Keratinocyte (primary cell): Measurements from ENCODE around the gene C19orf25. TPM values are rescaled to one million over a fixed set of nuclear protein-coding genes. Genes with fewer than 3 reads are reported as not detected.

Source experiments
- DNase-seq: peaks from one replicate; pipeline ENCODE4 v3.0.0-alpha.2; 2011; ENCODE audit warnings: low read depth, missing footprints, low spot score
- FAIRE-seq: peaks from 2 replicates; lab custom pipeline; 2011; peaks lifted over from hg19 to GRCh38; lab: Jason Lieb, UNC
- H2AFZ ChIP-seq: 2 replicates; pipeline ENCODE4 v1.6.0; 2012; ENCODE audit warnings: low read length, control low read depth, inconsistent platforms; ENCODE audit not compliant: control insufficient read depth
- H3K27ac ChIP-seq: 2 replicates; pipeline ENCODE4 v1.5.1; 2011; ENCODE audit warnings: low read length; ENCODE audit not compliant: control insufficient read depth, insufficient read depth
- H3K27me3 ChIP-seq: 3 replicates; pipeline ENCODE4 v1.6.0; 2011; ENCODE audit warnings: low read length; ENCODE audit not compliant: control insufficient read depth, insufficient read depth; ENCODE audit errors: extremely low read depth
- H3K36me3 ChIP-seq, 2 experiments: 2 replicates in 1 of 2; 3 replicates in 1 of 2; pipeline ENCODE4 v1.5.1; 2011; ENCODE audit warnings: low read length in 2 of 2, mild to moderate bottlenecking in 1 of 2; ENCODE audit not compliant: control insufficient read depth in 2 of 2, insufficient read depth in 2 of 2; ENCODE audit errors: extremely low read depth in 1 of 2
- H3K4me1 ChIP-seq: 3 replicates; pipeline ENCODE4 v1.5.1; 2011; ENCODE audit warnings: low read length; ENCODE audit not compliant: control insufficient read depth, insufficient read depth; ENCODE audit errors: extremely low read depth
- H3K4me2 ChIP-seq: 3 replicates; pipeline ENCODE4 v1.6.0; 2011; ENCODE audit warnings: low read depth, low read length; ENCODE audit not compliant: control insufficient read depth, insufficient read depth; ENCODE audit errors: extremely low read depth
- H3K4me3 ChIP-seq, 3 experiments: fragments of 200-600 bp in 1 of 3; sonication (generic) in 1 of 3; 2 replicates in 2 of 3; 3 replicates in 1 of 3; pipeline ENCODE4 v1.5.1; 2011 to 2016; ENCODE audit warnings: low read length in 3 of 3, mild to moderate bottlenecking in 3 of 3, control low read depth in 2 of 3, inconsistent platforms in 1 of 3, low read depth in 1 of 3, mixed read lengths in 1 of 3, mixed run types in 1 of 3, moderate library complexity in 1 of 3; ENCODE audit not compliant: control insufficient read depth in 2 of 3, insufficient read depth in 2 of 3; ENCODE audit errors: extremely low read depth in 1 of 3
- H3K79me2 ChIP-seq: 2 replicates; pipeline ENCODE4 v1.6.0; 2012; ENCODE audit warnings: low read length; ENCODE audit not compliant: control insufficient read depth, insufficient read depth
- H3K9ac ChIP-seq: 3 replicates; pipeline ENCODE4 v1.6.0; 2011; ENCODE audit warnings: low read length; ENCODE audit not compliant: control insufficient read depth, insufficient read depth; ENCODE audit errors: extremely low read depth
- H3K9me1 ChIP-seq: 3 replicates; pipeline ENCODE4 v1.6.0; 2011; ENCODE audit warnings: low read length; ENCODE audit not compliant: control insufficient read depth, insufficient read depth; ENCODE audit errors: extremely low read depth
- H3K9me3 ChIP-seq: 2 replicates; pipeline ENCODE4 v1.5.1; 2012; ENCODE audit warnings: low read depth, low read length; ENCODE audit not compliant: control insufficient read depth
- H4K20me1 ChIP-seq: 3 replicates; pipeline ENCODE4 v1.6.0; 2011; ENCODE audit warnings: low read length; ENCODE audit not compliant: control insufficient read depth, insufficient read depth; ENCODE audit errors: extremely low read depth
- CTCF ChIP-seq, 3 experiments: IDR thresholded peaks in 1 of 3; conservative IDR thresholded peaks in 1 of 3; optimal IDR thresholded peaks in 1 of 3; 2 replicates in 2 of 3; 3 replicates in 1 of 3; pipeline versions ENCODE3 to v1.5.1; 2011; ENCODE audit warnings: low read length in 3 of 3, mild to moderate bottlenecking in 3 of 3, moderate library complexity in 2 of 3, control low read depth in 1 of 3, inconsistent platforms in 1 of 3; ENCODE audit not compliant: insufficient read depth in 2 of 3; ENCODE audit errors: extremely low read depth in 1 of 3
- EZH2 ChIP-seq: IDR thresholded peaks from one replicate; pipeline ENCODE4 v1.6.1; 2012; ENCODE audit warnings: inconsistent platforms, mild to moderate bottlenecking, low read length, moderate library complexity
- dilution Hi-C: fragments of 300-500 bp; cut with MboI; formaldehyde crosslinking; loops from one replicate; pipeline ENCODE4 v1.7.0; 2020; ENCODE audit warnings: low sequenced_read_pairs; ENCODE audit not compliant: extremely low pct_ligation_motif_present
- polyA plus RNA-seq, 5 experiments: library from polyadenylated mRNA; depleted of rRNA in 3 of 5; stranded (reverse) in 3 of 5; stranded (forward) in 1 of 5; unstranded in 1 of 5; fragments of >200 nt; gene quantifications; 1 replicate in 1 of 5; 2 replicates in 3 of 5; 3 replicates in 1 of 5; pipeline versions ENCODE4 v1.2.1 to v1.2.3, GENCODE V29; 2011 to 2012; ENCODE audit warnings: missing spikeins in 2 of 5, low read depth in 1 of 5, low replicate concordance in 1 of 5

The C19orf25 gene
- polyA plus RNA-seq, 1 donor (not counting 4 experiments of a cell fraction or from before 2014, with no cell fraction given), result 11.2 TPM

- H3K9me3 ChIP-seq, result no peaks in the 10 kb centered on the region
- TF ChIP-seq EZH2 (no peak), CTCF (optimal IDR thresholded peaks at IDR 0.05 in 1 of 3, IDR thresholded peaks at IDR 0.05 in 1 of 3, conservative IDR thresholded peaks at IDR 0.05 in 1 of 3; ENCODE audit: extremely low read depth in 1 of 3, insufficient read depth in 2 of 3, low read length in 3 of 3) (no peak)
- H3K4me2 ChIP-seq, result no peak overlapping the region
- H3K9me1 ChIP-seq, result no peaks in the 10 kb centered on the region
- H3K4me3 ChIP-seq, result no peak overlapping the region
- DNase-seq (no peak), FAIRE-seq (no peak)
- dilution Hi-C loops, result no loop called here
- H2AFZ ChIP-seq, result no peak overlapping the region
- no peak overlapping the region for H3K9ac ChIP-seq
- H3K4me1 ChIP-seq, result peaks cover 12% of the 10 kb centered on the region
- H3K36me3 ChIP-seq, result peaks cover 0 to 5% of the 10 kb centered on the region in 2 experiments
- peaks cover 19% of the 10 kb centered on the region for H3K27me3 ChIP-seq
- H3K79me2 ChIP-seq, result no peaks in the 10 kb centered on the region
- H3K27ac ChIP-seq, result no peak overlapping the region
- no peaks in the 10 kb centered on the region for H4K20me1 ChIP-seq
Measured at GRCh38 chr19:1505012-1505411, 26.0 kb upstream of the C19orf25 start.

- no peak overlapping the region for H3K4me3 ChIP-seq
- H3K9ac ChIP-seq, result no peak overlapping the region
Measured at GRCh38 chr19:1503925-1504773, 25.1 kb upstream of the C19orf25 start.

More at GRCh38 chr19:1503925-1504773, 25.1 kb upstream of the C19orf25 start:
- peaks cover 0 to 2% of the 10 kb centered on the region in 2 experiments for H3K36me3 ChIP-seq
- no peaks in the 10 kb centered on the region for H3K79me2 ChIP-seq
- TF ChIP-seq EZH2 (no peak), CTCF (optimal IDR thresholded peaks at IDR 0.05 in 1 of 3, IDR thresholded peaks at IDR 0.05 in 1 of 3, conservative IDR thresholded peaks at IDR 0.05 in 1 of 3; ENCODE audit: extremely low read depth in 1 of 3, insufficient read depth in 2 of 3, low read length in 3 of 3) (no peak)
- dilution Hi-C loops, result no loop called here
- FAIRE-seq (no peak), DNase-seq (no peak)
- H2AFZ ChIP-seq, result no peak overlapping the region
- peaks cover 19% of the 10 kb centered on the region for H3K27me3 ChIP-seq
- H3K27ac ChIP-seq, result no peak overlapping the region
- no peaks in the 10 kb centered on the region for H3K9me1 ChIP-seq
- no peak overlapping the region for H3K4me2 ChIP-seq
- H4K20me1 ChIP-seq, result no peaks in the 10 kb centered on the region
- H3K4me1 ChIP-seq, result peaks cover 12% of the 10 kb centered on the region
- H3K9me3 ChIP-seq, result no peaks in the 10 kb centered on the region
